Measurements from ENCODE around the gene KIF7.
"Not testable (repeated sequence)": the region's sequence is repeated elsewhere in the genome, so short reads cannot be mapped to it uniquely, and the experiment has no call there.

Gene KIF7

DNA sequence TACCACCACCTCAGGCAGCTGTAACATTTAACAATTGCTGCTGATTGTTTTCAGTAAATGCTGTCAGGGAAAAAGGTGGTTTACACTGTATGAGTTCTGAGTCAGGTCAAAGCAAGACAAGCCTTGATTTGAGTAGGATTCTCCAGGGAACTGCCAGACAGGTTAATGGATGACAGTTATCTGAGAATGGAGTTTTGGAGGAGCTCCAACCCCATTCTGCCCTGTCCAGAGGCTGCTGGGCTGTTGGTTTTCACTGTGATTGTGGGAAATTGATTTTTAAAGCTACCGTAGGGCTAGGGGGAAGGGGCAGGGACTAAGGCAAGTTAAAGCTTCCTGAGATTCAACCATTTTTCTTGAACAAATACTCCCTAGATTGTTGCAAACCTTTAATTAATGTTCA is 40.1 kb downstream of the KIF7 start:
- no peak for DNase-seq

- no peak for DNase-seq
Observed at GRCh38 chr15:89614164-89614563, 41.1 kb downstream of the KIF7 start.

GRCh38 chr15:89613031-89613430 is 42.2 kb downstream of the KIF7 start:
- DNase-seq: no peak

- DNase-seq: no peak
Observed at GRCh38 chr15:89611317-89611716, 44.0 kb downstream of the KIF7 start.

- no peak for DNase-seq
Observed at GRCh38 chr15:89599021-89599420, 56.2 kb downstream of the KIF7 start.

- no peak for DNase-seq
Observed at GRCh38 chr15:89593018-89593417, 62.2 kb downstream of the KIF7 start.

GRCh38 chr15:89591834-89592233 is 63.4 kb downstream of the KIF7 start:
- no peak for DNase-seq

GRCh38 chr15:89587955-89588354 is 67.3 kb downstream of the KIF7 start:
- DNase-seq: no peak

- no peak for DNase-seq
Observed at GRCh38 chr15:89586651-89587050, 68.6 kb downstream of the KIF7 start.

GRCh38 chr15:89580747-89581146 is 74.5 kb downstream of the KIF7 start:
- not testable (repeated sequence) for DNase-seq

DNA sequence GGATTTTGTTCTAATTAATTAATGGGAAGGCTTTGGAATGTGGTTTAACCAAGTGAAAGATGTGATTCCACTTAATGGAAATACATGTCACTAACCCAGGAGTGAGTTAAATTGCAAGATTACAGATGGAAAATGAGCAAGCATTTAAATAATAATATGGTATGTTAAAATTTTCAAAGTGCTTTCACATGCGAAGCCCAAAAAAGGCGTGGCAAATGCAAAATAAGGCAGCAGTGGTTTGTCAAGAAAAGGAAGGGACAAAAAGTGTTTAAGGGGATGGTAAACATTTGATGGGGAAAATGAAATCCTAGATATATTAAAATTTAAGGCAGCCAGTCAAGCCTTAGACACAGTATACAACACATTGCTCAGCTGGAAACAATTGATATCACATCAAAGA is 77.1 kb downstream of the KIF7 start:
- DNase-seq: no peak

Measured in DMS153 (cell line).